GM18502 (cell line): ENCODE measurements around the gene SPATA2L.
A peak's percentile ranks its signal among the peaks of the same experiment; 100 is the strongest.

Source experiments
- ATAC-seq: cut with Tn5 transposase; IDR thresholded peaks from one replicate; pipeline ENCODE4 v1.9.1; 2021; ENCODE audit warnings: mild to moderate bottlenecking; ENCODE audit not compliant: unreplicated experiment, poor library complexity

The SPATA2L gene, protein sequence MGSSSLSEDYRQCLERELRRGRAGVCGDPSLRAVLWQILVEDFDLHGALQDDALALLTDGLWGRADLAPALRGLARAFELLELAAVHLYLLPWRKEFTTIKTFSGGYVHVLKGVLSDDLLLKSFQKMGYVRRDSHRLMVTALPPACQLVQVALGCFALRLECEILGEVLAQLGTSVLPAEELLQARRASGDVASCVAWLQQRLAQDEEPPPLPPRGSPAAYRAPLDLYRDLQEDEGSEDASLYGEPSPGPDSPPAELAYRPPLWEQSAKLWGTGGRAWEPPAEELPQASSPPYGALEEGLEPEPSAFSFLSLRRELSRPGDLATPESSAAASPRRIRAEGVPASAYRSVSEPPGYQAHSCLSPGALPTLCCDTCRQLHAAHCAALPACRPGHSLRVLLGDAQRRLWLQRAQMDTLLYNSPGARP

DNA sequence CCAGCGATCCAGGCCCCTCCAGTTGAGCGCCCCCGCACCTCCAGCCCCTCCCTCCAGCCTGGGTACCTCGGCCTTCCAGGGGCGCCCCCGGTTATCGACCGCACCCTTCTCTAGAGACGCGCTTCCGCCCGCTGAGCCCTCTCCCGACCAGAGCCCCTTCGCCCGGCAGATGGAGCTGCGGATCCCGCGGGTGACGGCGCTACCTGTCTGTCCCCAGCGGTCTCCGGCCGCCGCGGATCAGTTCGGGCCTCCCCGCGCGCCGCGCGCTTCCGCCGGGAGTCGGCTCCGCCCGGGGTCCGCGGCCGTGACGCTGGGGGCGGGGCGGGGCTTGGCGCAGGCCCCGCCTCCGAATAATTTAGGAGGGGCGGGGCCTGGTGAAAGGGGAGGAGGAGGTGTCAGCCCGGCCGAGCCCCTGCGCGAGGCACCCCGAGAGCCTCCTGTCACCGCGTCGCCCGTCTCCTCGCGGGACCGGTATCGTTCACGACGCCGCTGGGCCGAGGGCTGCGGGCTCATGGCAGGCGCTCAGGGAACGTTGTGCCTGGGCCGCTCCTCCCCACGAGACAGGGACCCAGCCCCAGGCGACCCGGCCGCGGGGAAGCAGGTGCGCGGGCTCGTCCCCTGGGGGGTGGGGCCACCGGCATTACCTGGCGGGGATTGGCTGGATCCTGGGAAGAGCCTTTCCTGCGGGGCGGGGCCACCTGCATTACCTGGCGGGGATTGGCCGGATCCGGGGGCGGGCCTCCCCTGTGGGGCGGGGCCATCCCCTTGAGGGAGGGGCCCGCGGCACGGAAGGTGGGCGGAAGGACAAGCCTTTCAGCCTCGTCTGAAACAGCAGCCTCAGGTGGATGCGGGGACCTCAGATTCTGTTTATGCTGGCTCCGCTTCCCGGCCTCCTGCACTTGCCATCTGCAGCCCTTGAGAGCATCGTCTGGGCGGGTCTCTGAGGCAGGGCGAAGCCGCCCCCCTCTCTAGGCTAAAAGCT lies at the start of gene SPATA2L:
Gene SPATA2L, minus strand, starts transcription at position 281 of the 982 bp plus-strand sequence. CDS start 473 bp downstream, outside the sequence.
- peak; percentile 74 for ATAC-seq

- ATAC-seq: no peak
Observed at GRCh38 chr16:89749637-89750036, 48.1 kb upstream of the SPATA2L start.

GRCh38 chr16:89748921-89749320 lies 47.4 kb upstream of the SPATA2L start:
- ATAC-seq: no peak

DNA sequence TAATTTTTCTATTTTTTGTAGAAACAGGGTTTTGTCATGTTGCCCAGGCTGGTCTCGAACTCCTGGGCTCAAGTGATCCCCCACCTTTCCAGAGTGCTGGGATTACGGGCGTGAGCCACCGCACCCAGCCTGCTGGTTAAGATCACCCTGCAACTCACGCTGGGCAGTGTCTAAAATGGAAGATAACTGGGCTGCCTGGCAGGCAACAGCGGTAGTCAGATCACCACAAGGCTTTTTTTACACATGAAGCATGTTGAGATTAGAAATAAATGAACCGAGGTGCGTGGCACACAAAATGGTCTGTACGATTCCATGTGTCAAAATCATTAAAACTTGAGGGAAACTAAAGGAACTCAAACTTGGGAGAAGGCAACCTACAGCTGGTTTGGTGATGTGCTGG lies 46.6 kb upstream of the SPATA2L start:
- ATAC-seq: no peak

DNA sequence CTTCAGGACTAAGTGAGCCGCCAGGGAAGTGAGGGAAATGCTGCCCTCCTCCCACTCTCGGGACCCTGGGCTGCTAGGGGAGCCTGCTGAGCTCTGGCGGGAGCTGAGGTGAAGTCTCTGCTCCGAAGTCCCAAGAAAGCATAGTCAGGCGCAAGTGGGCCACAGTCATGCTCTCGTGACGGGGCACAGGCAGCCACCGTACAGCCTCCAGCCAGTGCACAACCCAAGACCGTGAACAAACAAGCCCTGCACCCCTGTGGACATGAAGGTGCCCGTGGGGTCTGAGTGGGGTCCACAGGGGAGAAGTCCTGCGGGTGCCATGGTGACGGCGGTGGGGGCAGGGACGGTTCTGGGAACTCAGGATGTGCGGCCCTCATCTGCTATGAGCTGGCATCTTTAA lies 44.5 kb upstream of the SPATA2L start:
- no peak for ATAC-seq

GRCh38 chr16:89744813-89745212 lies 43.3 kb upstream of the SPATA2L start:
- ATAC-seq: no peak

DNA sequence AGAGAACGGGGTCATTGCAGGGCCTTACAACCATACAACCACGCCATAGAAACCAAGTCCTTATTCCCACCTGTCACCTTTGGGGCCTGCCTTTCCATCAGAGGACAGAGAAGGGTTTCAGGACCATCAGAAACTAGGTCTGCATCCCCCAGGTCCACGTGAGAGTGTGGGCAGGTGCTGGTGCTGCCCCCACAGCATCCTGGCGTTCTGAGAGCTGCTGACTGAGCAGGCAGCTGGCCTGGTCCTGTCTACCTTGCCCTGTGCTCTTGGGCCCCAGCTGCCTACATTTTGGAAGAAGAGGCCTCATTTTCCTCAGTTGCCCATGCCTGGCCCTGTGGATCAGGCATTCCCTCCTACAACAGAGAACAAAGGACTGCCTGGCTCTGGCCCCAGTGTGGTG lies 41.4 kb upstream of the SPATA2L start:
- no peak for ATAC-seq

GRCh38 chr16:89741342-89742014 lies 40.0 kb upstream of the SPATA2L start:
- ATAC-seq: no peak

- no peak for ATAC-seq
Observed at GRCh38 chr16:89739383-89739782, 37.9 kb upstream of the SPATA2L start.

DNA sequence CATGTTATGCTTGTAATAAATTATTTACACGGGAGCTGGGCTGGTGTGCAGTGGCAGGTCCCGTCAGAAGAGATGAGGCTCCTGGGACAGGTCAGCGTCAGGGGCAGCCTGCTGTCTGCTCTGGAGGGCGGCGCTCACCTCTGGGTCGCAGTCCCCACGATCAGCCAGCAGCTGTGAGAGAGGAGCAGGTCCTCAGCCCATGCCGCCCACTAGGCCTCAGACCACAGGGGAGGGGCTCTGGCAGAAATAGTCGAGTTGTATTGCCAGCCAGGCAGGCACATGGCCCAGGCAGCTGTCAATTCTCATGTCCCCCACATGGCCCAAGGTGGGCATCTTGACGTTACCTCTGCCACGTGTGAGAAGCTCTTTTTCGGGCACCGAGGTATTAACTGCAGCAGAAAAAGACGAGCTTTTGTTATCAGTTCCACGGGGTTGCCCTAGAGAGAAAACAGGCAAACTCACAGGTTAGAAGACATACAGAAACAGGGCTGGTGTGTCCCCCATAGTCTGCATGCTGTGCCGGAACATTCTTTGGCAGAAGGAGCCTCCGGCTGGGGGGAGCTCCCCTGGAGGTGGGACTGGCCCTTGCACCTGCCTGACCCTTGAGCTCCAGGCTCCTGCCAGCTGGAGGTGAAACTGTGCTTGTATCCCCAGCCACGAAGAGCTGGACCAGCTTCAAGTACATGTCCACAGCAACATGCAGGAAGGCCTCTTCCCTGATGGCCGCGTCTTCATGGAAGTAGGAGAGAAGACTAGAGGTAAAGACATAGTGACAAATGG lies 37.2 kb upstream of the SPATA2L start:
- no peak for ATAC-seq

DNA sequence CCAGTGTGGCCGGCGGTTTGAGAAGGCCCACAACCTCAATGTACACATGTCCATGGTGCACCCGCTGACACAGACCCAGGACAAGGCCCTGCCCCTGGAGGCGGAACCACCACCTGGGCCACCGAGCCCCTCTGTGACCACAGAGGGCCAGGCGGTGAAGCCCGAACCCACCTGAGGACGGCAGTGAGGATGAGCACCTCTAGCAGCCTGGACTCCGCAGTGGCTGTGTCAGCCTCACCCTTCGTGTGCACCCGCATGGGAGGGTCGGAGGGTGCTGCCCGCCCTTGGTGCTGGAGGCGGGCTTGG lies 36.5 kb upstream of the SPATA2L start:
- no peak for ATAC-seq

- ATAC-seq: no peak
Observed at GRCh38 chr16:89737341-89738071, 36.0 kb upstream of the SPATA2L start.

DNA sequence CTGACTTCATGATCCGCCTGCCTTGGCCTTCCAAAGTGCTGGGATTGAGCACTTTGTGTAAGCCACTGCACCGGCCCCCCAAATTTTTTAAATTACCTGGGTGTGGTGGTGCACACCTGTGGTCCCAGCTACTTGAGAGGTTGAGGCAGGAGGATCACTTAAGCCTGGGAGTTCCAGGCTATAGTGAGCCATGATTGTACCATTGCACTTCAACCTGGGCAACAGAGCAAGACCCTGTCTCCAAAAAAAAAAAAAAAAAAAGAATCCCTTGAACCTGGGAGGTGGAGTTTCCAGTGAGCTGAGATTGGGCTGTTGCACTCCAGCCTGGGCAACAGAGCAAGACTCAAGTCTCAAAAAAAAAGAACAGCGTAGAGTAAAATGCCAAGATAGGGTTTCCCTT lies 35.0 kb upstream of the SPATA2L start:
- ATAC-seq: no peak

- no peak for ATAC-seq
Observed at GRCh38 chr16:89733792-89734191, 32.3 kb upstream of the SPATA2L start.

DNA sequence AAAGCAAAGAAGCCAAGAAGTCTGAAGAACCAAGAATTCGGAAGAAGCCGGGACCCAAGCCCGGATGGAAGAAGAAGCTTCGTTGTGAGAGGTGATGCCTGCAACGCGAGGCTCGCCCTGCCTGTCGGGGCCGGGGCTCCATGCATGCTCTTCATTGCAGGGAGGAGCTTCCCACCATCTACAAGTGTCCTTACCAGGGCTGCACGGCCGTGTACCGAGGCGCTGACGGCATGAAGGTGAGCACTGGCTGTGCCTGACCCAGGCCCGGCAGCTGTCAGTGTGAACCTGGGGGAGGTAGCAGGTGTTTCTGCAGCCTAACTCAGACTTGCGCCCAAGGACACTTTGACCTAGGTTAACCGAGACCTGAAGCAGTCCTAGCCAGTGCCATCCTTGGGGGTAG lies 31.8 kb upstream of the SPATA2L start:
- no peak for ATAC-seq

DNA sequence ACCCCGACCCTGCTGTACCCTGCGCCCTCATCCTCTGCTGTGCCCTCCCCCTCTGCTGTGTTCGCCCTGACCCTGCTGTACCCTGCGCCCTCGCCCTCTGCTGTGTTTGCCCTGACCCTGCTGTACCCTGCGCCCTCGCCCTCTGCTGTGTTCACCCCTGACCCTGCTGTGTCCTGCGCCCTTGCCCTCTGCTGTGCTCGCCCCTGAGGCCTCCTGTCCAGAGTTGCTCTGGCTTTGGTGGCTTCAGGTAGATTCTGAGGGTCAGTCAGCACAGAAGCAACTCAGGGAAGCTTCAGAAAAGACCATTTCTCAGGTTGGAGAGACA lies 31.4 kb upstream of the SPATA2L start:
- ATAC-seq: no peak

GRCh38 chr16:89732142-89732917 lies 30.8 kb upstream of the SPATA2L start:
- ATAC-seq: no peak

- no peak for ATAC-seq
Observed at GRCh38 chr16:89730610-89731234, 29.2 kb upstream of the SPATA2L start.
